GM19397 (cell line): ENCODE measurements around the gene ZNF620.
A peak's percentile ranks its signal among the peaks of the same experiment; 100 is the strongest.
"Not testable (repeated sequence)": the region's sequence is repeated elsewhere in the genome, so short reads cannot be mapped to it uniquely, and the experiment has no call there.

Experiments used
- ATAC-seq: cut with Tn5 transposase; IDR thresholded peaks from one replicate; pipeline ENCODE4 v1.9.1; 2021; ENCODE audit warnings: mild to moderate bottlenecking, moderate library complexity; ENCODE audit not compliant: unreplicated experiment

The ZNF620 gene

GRCh38 chr3:40505599-40506462, at the start of gene ZNF620:
ZNF620 (plus strand) TSS chr3:40506039; CDS start chr3:40506353, 314 bp downstream.
- peak; percentile 87 for ATAC-seq

GRCh38 chr3:40456279-40456939, 49.4 kb upstream of the ZNF620 start:
- no peak for ATAC-seq

GRCh38 chr3:40456940-40457823, 48.7 kb upstream of the ZNF620 start, which contains the start of gene RPL14:
RPL14 (plus strand) TSS chr3:40457339; CDS start chr3:40457472, 133 bp downstream.
- peak; percentile 69 for ATAC-seq

GRCh38 chr3:40458473-40458872, 47.4 kb upstream of the ZNF620 start:
- ATAC-seq, result no peak

GRCh38 chr3:40460481-40460880, 45.4 kb upstream of the ZNF620 start:
- not testable (repeated sequence) for ATAC-seq

GRCh38 chr3:40461161-40461560, 44.7 kb upstream of the ZNF620 start:
- ATAC-seq, result no peak

- ATAC-seq, result not testable (repeated sequence)
Observed at GRCh38 chr3:40462838-40463237, 43.0 kb upstream of the ZNF620 start.

GRCh38 chr3:40463579-40463978, 42.3 kb upstream of the ZNF620 start:
- ATAC-seq, result no peak

GRCh38 chr3:40464339-40465110, 41.3 kb upstream of the ZNF620 start:
- no peak for ATAC-seq

GRCh38 chr3:40465111-40465407, 40.8 kb upstream of the ZNF620 start:
- ATAC-seq, result no peak

GRCh38 chr3:40465456-40465855, 40.4 kb upstream of the ZNF620 start:
- ATAC-seq, result no peak

GRCh38 chr3:40468018-40468417, 37.8 kb upstream of the ZNF620 start:
- no peak for ATAC-seq

GRCh38 chr3:40470701-40471100, 35.1 kb upstream of the ZNF620 start:
- no peak for ATAC-seq

GRCh38 chr3:40476478-40477470, 29.1 kb upstream of the ZNF620 start, which contains the start of gene ZNF619:
ZNF619 (plus strand) TSS chr3:40477122; CDS start chr3:40477980, 858 bp downstream.
- ATAC-seq, result peak; percentile 84

- no peak for ATAC-seq
Observed at GRCh38 chr3:40477666-40478065, 28.2 kb upstream of the ZNF620 start.

GRCh38 chr3:40487172-40487571, 18.7 kb upstream of the ZNF620 start:
- no peak for ATAC-seq

GRCh38 chr3:40490916-40491315, 14.9 kb upstream of the ZNF620 start:
- no peak for ATAC-seq

GRCh38 chr3:40494698-40495097, 11.1 kb upstream of the ZNF620 start:
- no peak for ATAC-seq

- no peak for ATAC-seq
Observed at GRCh38 chr3:40497288-40497687, 8.6 kb upstream of the ZNF620 start.
